Natural killer cell (primary cell): ENCODE data around the gene PRMT3. TPM values are rescaled to one million over a fixed set of nuclear protein-coding genes. Genes with fewer than 3 reads are reported as not detected.

ENCODE experiments used
- ATAC-seq, 3 donors: fragments of 150-1000 bp in 2 of 3; fragments of 200-7000 bp in 1 of 3; cut with Tn5 transposase; 1 replicate in 1 of 3; 2 replicates in 2 of 3; pipeline ENCODE4 v1.10.0; 2021; ENCODE audit warnings: mild to moderate bottlenecking in 2 of 3, moderate library complexity in 2 of 3
- DNase-seq, 2 donors: peaks; one replicate each; pipeline versions ENCODE4 v3.0.0 to v3.0.0-alpha.2; 2013 to 2021; ENCODE audit warnings: mixed read lengths in 1 of 2
- H3K27ac ChIP-seq: one replicate; pipeline ENCODE4 v1.5.1; 2013; ENCODE audit warnings: mild to moderate bottlenecking, low read length
- H3K27me3 ChIP-seq: one replicate; pipeline ENCODE4 v1.6.1; 2013; ENCODE audit warnings: low read length; ENCODE audit not compliant: control insufficient read depth, insufficient read depth
- H3K36me3 ChIP-seq: one replicate; pipeline ENCODE4 v1.6.1; 2013; ENCODE audit warnings: low read length; ENCODE audit not compliant: control insufficient read depth, insufficient read depth
- H3K4me1 ChIP-seq: one replicate; pipeline ENCODE4 v1.6.1; 2013; ENCODE audit warnings: low read length; ENCODE audit not compliant: control insufficient read depth, insufficient read depth
- H3K4me3 ChIP-seq: one replicate; pipeline ENCODE4 v1.5.1; 2013; ENCODE audit warnings: low read length
- H3K9me3 ChIP-seq: one replicate; pipeline ENCODE4 v1.6.1; 2013; ENCODE audit warnings: low read length; ENCODE audit not compliant: control insufficient read depth, insufficient read depth
- H3K27ac Mint-ChIP-seq, 2 donors: one replicate each; pipeline ENCODE4 v1.8.0; 2022; ENCODE audit warnings: mild to moderate bottlenecking in 2 of 2, mixed read lengths in 2 of 2, moderate library complexity in 1 of 2
- H3K27me3 Mint-ChIP-seq, 2 donors: one replicate each; pipeline ENCODE4 v1.8.0; 2022; ENCODE audit warnings: low read depth in 2 of 2, mixed read lengths in 2 of 2
- H3K36me3 Mint-ChIP-seq: one replicate; pipeline ENCODE4 v1.8.0; 2022; ENCODE audit warnings: mixed read lengths
- H3K4me1 Mint-ChIP-seq, 2 donors: one replicate each; pipeline ENCODE4 v1.8.0; 2022; ENCODE audit warnings: mixed read lengths in 2 of 2
- H3K4me3 Mint-ChIP-seq: one replicate; pipeline ENCODE4 v1.8.0; 2022; ENCODE audit warnings: mild to moderate bottlenecking, moderate library complexity, mixed read lengths
- H3K9me3 Mint-ChIP-seq, 2 donors: one replicate each; pipeline ENCODE4 v1.8.0; 2022; ENCODE audit warnings: mixed read lengths in 2 of 2
- CTCF ChIP-seq: fragments of 200-600 bp; IDR thresholded peaks from one replicate; pipeline ENCODE4 v1.8.0; 2022; ENCODE audit warnings: antibody characterized with exemption
- WGBS: methylation state at CpG from one replicate; pipeline ENCODE4 v1.1.7; 2013; ENCODE audit warnings: missing lambda C conversion rate; ENCODE audit not compliant: insufficient coverage; 5-methylcytosine and 5-hydroxymethylcytosine counted together
- intact Hi-C: fragments of 100-400 bp; cut with micrococcal nuclease; formaldehyde crosslinking; loops from one replicate; pipeline ENCODE4 v1.14.2; 2022
- total RNA-seq, 4 donors: library from RNA; stranded (reverse); fragments of 120-200 nt in 1 of 4; gene quantifications; one replicate each; pipeline versions ENCODE4 v1.2.3 to v1.2.4, GENCODE V29; 2013 to 2022

PRMT3 gene
- total RNA-seq, 3 donors from 2014 or later (not counting 1 experiment from before 2014, with no cell fraction given) = 10.4 to 12.4 (median 12.1) TPM

DNA sequence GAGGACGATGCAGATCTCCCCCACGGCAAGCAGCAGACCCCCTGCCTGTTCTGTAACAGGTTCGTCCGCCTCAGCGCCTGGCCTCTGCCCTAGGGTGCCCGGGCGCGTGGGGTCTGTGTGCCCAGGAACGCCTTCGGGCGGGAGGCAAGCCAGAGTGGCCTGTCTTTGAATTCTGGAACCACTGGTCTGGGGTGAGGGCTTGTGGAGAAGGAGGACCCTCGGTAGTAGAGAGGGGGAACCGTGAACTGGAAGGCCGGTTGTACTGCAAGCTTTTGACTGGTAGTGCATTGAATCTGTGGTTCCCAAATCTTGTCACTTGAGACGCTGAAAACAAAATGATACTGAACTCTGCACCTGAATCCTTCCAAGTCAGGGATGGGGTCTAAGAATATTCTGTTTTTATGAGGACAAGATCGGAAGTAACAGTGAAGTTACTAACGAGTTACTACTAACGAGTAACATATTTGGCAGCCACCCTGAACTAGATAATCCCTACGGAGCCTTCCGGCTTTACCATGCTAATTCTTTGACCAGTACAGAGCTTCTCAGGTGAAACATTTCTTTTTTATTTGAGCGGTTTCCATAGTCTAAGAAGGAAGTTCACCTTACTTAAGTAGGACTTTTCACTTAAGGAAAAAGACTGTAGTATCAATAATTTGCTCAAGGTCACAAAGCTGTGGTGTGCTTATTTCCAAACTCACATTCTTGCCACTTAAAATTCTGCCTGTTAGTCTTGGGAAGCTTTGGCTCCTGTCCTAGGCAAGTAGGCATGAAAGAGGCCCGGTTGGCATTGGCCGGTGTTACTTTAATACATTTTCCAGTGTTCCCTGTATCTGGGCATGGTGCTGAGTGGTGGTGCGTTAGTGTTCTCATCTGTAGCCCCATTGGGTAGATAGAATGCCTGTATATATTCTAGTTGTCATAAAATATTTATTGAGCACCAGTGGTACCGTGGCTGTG, 860 bp downstream of the PRMT3 start:
- Histone ChIP-seq H3K4me3 (peak overlapping the region; percentile 98), H3K27me3 (no peaks in the 10 kb centered on the region), H3K9me3 (no peaks in the 10 kb centered on the region), H3K27ac (peak overlapping the region; percentile 82), H3K4me1 (peaks cover 20% of the 10 kb centered on the region), H3K36me3 (peaks cover 9% of the 10 kb centered on the region)
- Mint-ChIP-seq H3K4me3 (peak overlapping the region; percentile 98), H3K36me3 (no peaks in the 10 kb centered on the region), H3K4me1 (peaks cover 20 to 23% of the 10 kb centered on the region in 2 donors), H3K27ac (peak overlapping the region; percentile 98 to 99), H3K9me3 (no peaks in the 10 kb centered on the region), H3K27me3 (no peaks in the 10 kb centered on the region)
- intact Hi-C loops = no loop called here
- DNase-seq = peak in 1 of 2 donors; percentile 8
- WGBS = 19% methylated on average over 24 of the region's 25 CpGs
- TF ChIP-seq CTCF = no peak
- ATAC-seq = no peak

GRCh38 chr11:20397281-20397680, 9.8 kb downstream of the PRMT3 start:
- Histone ChIP-seq H3K4me3 (no peak overlapping the region), H3K27me3 (no peaks in the 10 kb centered on the region), H3K4me1 (no peaks in the 10 kb centered on the region), H3K36me3 (peaks cover 37% of the 10 kb centered on the region), H3K27ac (no peak overlapping the region), H3K9me3 (no peaks in the 10 kb centered on the region)
- Mint-ChIP-seq H3K9me3 (no peaks in the 10 kb centered on the region), H3K4me1 (peaks cover 0 to 4% of the 10 kb centered on the region in 2 donors), H3K27me3 (no peaks in the 10 kb centered on the region), H3K27ac (no peak overlapping the region), H3K4me3 (no peak overlapping the region), H3K36me3 (no peaks in the 10 kb centered on the region)
- TF ChIP-seq CTCF = peak; percentile 20
- DNase-seq (peak in 1 of 2 donors; percentile 61), ATAC-seq (peak in 2 of 3 donors; percentile 68 to 69)
- intact Hi-C loops = no loop called here
- WGBS = 68% methylated on average over 3 of the region's 3 CpGs

DNA sequence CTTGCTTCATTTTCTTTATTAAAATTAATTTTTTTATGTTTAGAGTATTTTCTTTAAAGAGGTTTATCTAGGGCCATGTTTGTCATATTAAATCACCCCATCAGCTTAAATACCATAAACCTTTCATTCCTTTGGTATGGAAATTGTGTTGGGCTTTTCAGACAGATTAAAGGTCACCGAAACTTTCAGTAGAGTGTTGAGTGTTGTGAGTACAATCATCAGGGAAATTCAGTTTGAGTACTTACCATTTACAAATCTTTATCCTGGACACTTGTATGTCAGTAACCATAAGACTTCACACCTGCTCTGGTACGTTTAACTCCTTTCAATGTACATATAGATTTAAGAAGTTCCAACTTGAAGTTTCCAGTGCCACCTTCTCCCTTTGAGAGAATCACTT, 12.0 kb downstream of the PRMT3 start:
- H3K36me3 Mint-ChIP-seq = no peaks in the 10 kb centered on the region

More for the DNA sequence above, 12.0 kb downstream of the PRMT3 start:
- H3K4me1 ChIP-seq = no peaks in the 10 kb centered on the region
- H3K4me3 Mint-ChIP-seq = no peak overlapping the region
- H3K36me3 ChIP-seq = peaks cover 28% of the 10 kb centered on the region
- H3K9me3 ChIP-seq = no peaks in the 10 kb centered on the region
- H3K4me1 Mint-ChIP-seq = peaks cover 0 to 4% of the 10 kb centered on the region in 2 donors
- no peaks in the 10 kb centered on the region for H3K9me3 Mint-ChIP-seq
- WGBS = 60% methylated on average over 1 of the region's 2 CpGs
- no peak overlapping the region for H3K27ac ChIP-seq
- no peak for DNase-seq
- intact Hi-C loops = no loop called here
- H3K27me3 ChIP-seq = no peaks in the 10 kb centered on the region
- H3K4me3 ChIP-seq = no peak overlapping the region
- H3K27me3 Mint-ChIP-seq = no peaks in the 10 kb centered on the region
- no peak for ATAC-seq
- no peak overlapping the region for H3K27ac Mint-ChIP-seq
- no peak for TF ChIP-seq CTCF
